Kidney glomerular epithelial cell (primary cell): ENCODE data around the gene RBMXL3.
"Not testable (repeated sequence)": the region's sequence is repeated elsewhere in the genome, so short reads cannot be mapped to it uniquely, and the experiment has no call there.

ENCODE experiments used
- DNase-seq: peaks from one replicate; lab custom pipeline; 2025; lab: John Stamatoyannopoulos, UW

The RBMXL3 gene

GRCh38 chrX:115189110-115189509, at the start of gene RBMXL3:
RBMXL3 (plus strand) TSS chrX:115189410; CDS start chrX:115189442, 32 bp downstream.
- DNase-seq = no peak

- DNase-seq = no peak
Observed at GRCh38 chrX:115142057-115142456, 47.2 kb upstream of the RBMXL3 start.

- peak; percentile 0 for DNase-seq
Observed at GRCh38 chrX:115147220-115147619, 42.0 kb upstream of the RBMXL3 start.

- DNase-seq = no peak
Observed at GRCh38 chrX:115173181-115173580, 16.0 kb upstream of the RBMXL3 start.

GRCh38 chrX:115174548-115174947, 14.7 kb upstream of the RBMXL3 start:
- DNase-seq = no peak

GRCh38 chrX:115177932-115178331, 11.3 kb upstream of the RBMXL3 start:
- DNase-seq = no peak

GRCh38 chrX:115178473-115178872, 10.7 kb upstream of the RBMXL3 start:
- no peak for DNase-seq

- DNase-seq = no peak
Observed at GRCh38 chrX:115183980-115184379, 5.2 kb upstream of the RBMXL3 start.

GRCh38 chrX:115189646-115190635, 731 bp downstream of the RBMXL3 start:
- no peak for DNase-seq

- DNase-seq = no peak
Observed at GRCh38 chrX:115190636-115191489, 1.7 kb downstream of the RBMXL3 start.

- DNase-seq = no peak
Observed at GRCh38 chrX:115191490-115192243, 2.5 kb downstream of the RBMXL3 start.

- no peak for DNase-seq
Observed at GRCh38 chrX:115192244-115192700, 3.1 kb downstream of the RBMXL3 start.

- no peak for DNase-seq
Observed at GRCh38 chrX:115204040-115204439, 14.8 kb downstream of the RBMXL3 start.

GRCh38 chrX:115209547-115209946, 20.3 kb downstream of the RBMXL3 start:
- DNase-seq = not testable (repeated sequence)

- DNase-seq = no peak
Observed at GRCh38 chrX:115214151-115214550, 24.9 kb downstream of the RBMXL3 start.

GRCh38 chrX:115214605-115215004, 25.4 kb downstream of the RBMXL3 start:
- no peak for DNase-seq

- DNase-seq = not testable (repeated sequence)
Observed at GRCh38 chrX:115217346-115217745, 28.1 kb downstream of the RBMXL3 start.

GRCh38 chrX:115226929-115227328, 37.7 kb downstream of the RBMXL3 start:
- DNase-seq = no peak

- no peak for DNase-seq
Observed at GRCh38 chrX:115229337-115230003, 40.3 kb downstream of the RBMXL3 start.

GRCh38 chrX:115232933-115233496, 43.8 kb downstream of the RBMXL3 start:
- no peak for DNase-seq
